Fibroblast of mammary gland (primary cell): ENCODE data around the gene MYCBP2.

Source experiments
- DNase-seq: peaks from one replicate; pipeline ENCODE4 v3.0.0-alpha.2; 2010; ENCODE audit warnings: low read depth
- H3K4me3 ChIP-seq: 2 replicates; pipeline ENCODE4 v1.5.1; 2011; ENCODE audit warnings: low read depth, mild to moderate bottlenecking, low read length, moderate library complexity; ENCODE audit not compliant: control insufficient read depth
- TF ChIP-seq, protein P1 (sequence below): conservative IDR thresholded peaks from 2 replicates; pipeline ENCODE4 v1.5.1; 2011; ENCODE audit warnings: low read depth, low read length, inconsistent platforms; ENCODE audit not compliant: control insufficient read depth, insufficient read depth

Gene MYCBP2

GRCh38 chr13:77028202-77028601, 298.7 kb downstream of the MYCBP2 start:
- peak overlapping the region; percentile 73 for H3K4me3 ChIP-seq
- DNase-seq, result peak; percentile 75
- TF ChIP-seq, protein P1, sequence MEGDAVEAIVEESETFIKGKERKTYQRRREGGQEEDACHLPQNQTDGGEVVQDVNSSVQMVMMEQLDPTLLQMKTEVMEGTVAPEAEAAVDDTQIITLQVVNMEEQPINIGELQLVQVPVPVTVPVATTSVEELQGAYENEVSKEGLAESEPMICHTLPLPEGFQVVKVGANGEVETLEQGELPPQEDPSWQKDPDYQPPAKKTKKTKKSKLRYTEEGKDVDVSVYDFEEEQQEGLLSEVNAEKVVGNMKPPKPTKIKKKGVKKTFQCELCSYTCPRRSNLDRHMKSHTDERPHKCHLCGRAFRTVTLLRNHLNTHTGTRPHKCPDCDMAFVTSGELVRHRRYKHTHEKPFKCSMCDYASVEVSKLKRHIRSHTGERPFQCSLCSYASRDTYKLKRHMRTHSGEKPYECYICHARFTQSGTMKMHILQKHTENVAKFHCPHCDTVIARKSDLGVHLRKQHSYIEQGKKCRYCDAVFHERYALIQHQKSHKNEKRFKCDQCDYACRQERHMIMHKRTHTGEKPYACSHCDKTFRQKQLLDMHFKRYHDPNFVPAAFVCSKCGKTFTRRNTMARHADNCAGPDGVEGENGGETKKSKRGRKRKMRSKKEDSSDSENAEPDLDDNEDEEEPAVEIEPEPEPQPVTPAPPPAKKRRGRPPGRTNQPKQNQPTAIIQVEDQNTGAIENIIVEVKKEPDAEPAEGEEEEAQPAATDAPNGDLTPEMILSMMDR, result no peak

GRCh38 chr13:77026861-77027621, 299.9 kb downstream of the MYCBP2 start, which contains the start of gene FBXL3:
FBXL3 (minus strand) TSS chr13:77027159; CDS start chr13:77021860, 5,299 bp downstream.
- TF ChIP-seq, protein P1, result no peak
- DNase-seq, result peak; percentile 89
- H3K4me3 ChIP-seq, result peak within 1 kb of the TSS; percentile 87

- TF ChIP-seq, protein P1, result no peak
- peak overlapping the region; percentile 87 for H3K4me3 ChIP-seq
- peak; percentile 69 for DNase-seq
Measured at GRCh38 chr13:77026255-77026860, 300.5 kb downstream of the MYCBP2 start.

- TF ChIP-seq, protein P1, result no peak
- peak; percentile 56 for DNase-seq
- H3K4me3 ChIP-seq, result no peak overlapping the region
Measured at GRCh38 chr13:77022341-77022740, 304.6 kb downstream of the MYCBP2 start.

GRCh38 chr13:77019756-77020155, 307.1 kb downstream of the MYCBP2 start:
- TF ChIP-seq, protein P1, result no peak
- no peak for DNase-seq
- no peak overlapping the region for H3K4me3 ChIP-seq

GRCh38 chr13:77016888-77017623, 309.8 kb downstream of the MYCBP2 start:
- TF ChIP-seq, protein P1, result no peak
- DNase-seq, result no peak
- no peak overlapping the region for H3K4me3 ChIP-seq
